RCC 7860 (cell line): Measurements from ENCODE around the gene ZFP36.
A peak's percentile ranks its signal among the peaks of the same experiment; 100 is the strongest.

Experiments
- DNase-seq: peaks from one replicate; pipeline ENCODE4 v3.0.0-alpha.2; 2015; ENCODE audit warnings: low spot score
- FAIRE-seq: peaks from 2 replicates; lab custom pipeline; 2012; peaks lifted over from hg19 to GRCh38; lab: Jason Lieb, UNC

Gene ZFP36

GRCh38 chr19:39403331-39404312, 3.0 kb upstream of the ZFP36 start:
- DNase-seq: peak; percentile 79
- no peak for FAIRE-seq

- no peak for FAIRE-seq
- no peak for DNase-seq
Observed at GRCh38 chr19:39405261-39405957, 1.2 kb upstream of the ZFP36 start.

- FAIRE-seq (no peak), DNase-seq (no peak)
Observed at GRCh38 chr19:39405958-39406655, 540 bp upstream of the ZFP36 start.

- FAIRE-seq: no peak
- no peak for DNase-seq
Observed at GRCh38 chr19:39407410-39407659, 688 bp downstream of the ZFP36 start.

GRCh38 chr19:39407660-39408391, 1.2 kb downstream of the ZFP36 start:
- DNase-seq (no peak), FAIRE-seq (no peak)

GRCh38 chr19:39408392-39409207, 2.0 kb downstream of the ZFP36 start:
- FAIRE-seq (no peak), DNase-seq (no peak)

GRCh38 chr19:39409208-39410016, 2.8 kb downstream of the ZFP36 start:
- DNase-seq (no peak), FAIRE-seq (no peak)

- no peak for FAIRE-seq
- no peak for DNase-seq
Observed at GRCh38 chr19:39410017-39410830, 3.6 kb downstream of the ZFP36 start.

- no peak for FAIRE-seq
Observed at GRCh38 chr19:39410831-39411080, 4.1 kb downstream of the ZFP36 start.

GRCh38 chr19:39411081-39411831, 4.6 kb downstream of the ZFP36 start:
- FAIRE-seq: no peak
- DNase-seq: peak; percentile 42

More at GRCh38 chr19:39410831-39411080, 4.1 kb downstream of the ZFP36 start:
- no peak for DNase-seq

GRCh38 chr19:39411832-39412099, 5.1 kb downstream of the ZFP36 start:
- no peak for DNase-seq
- FAIRE-seq: no peak

GRCh38 chr19:39412100-39412866, 5.6 kb downstream of the ZFP36 start, which contains the start of gene PLEKHG2:
Gene PLEKHG2, plus strand, starts transcription at chr19:39412669. Its CDS starts 1,418 bp downstream, at chr19:39414087.
- FAIRE-seq: peak; percentile 92
- DNase-seq: peak; percentile 99

- FAIRE-seq: no peak
- DNase-seq: no peak
Observed at GRCh38 chr19:39412867-39413271, 6.2 kb downstream of the ZFP36 start.

- DNase-seq (no peak), FAIRE-seq (no peak)
Observed at GRCh38 chr19:39413272-39413910, 6.7 kb downstream of the ZFP36 start.

GRCh38 chr19:39413911-39414608, 7.4 kb downstream of the ZFP36 start:
- FAIRE-seq (no peak), DNase-seq (no peak)
